HCT116 (cell line): ENCODE data around the gene DTWD1.

Experiments used
- CEBPB ChIP-seq: IDR thresholded peaks from 2 replicates; pipeline ENCODE4 v1.6.1; 2012; ENCODE audit warnings: low read depth
- CTCF ChIP-seq, 3 experiments: fragments of 200-600 bp in 1 of 3; sonication (generic) in 1 of 3; IDR thresholded peaks in 2 of 3; conservative IDR thresholded peaks in 1 of 3; 2 replicates each; pipeline ENCODE4 v1.5.1; 2012 to 2017; ENCODE audit warnings: low read depth in 2 of 3, low read length in 2 of 3, antibody characterized with exemption in 1 of 3, borderline replicate concordance in 1 of 3, control low read depth in 1 of 3, mild to moderate bottlenecking in 1 of 3, mixed read lengths in 1 of 3, mixed run types in 1 of 3, moderate library complexity in 1 of 3; ENCODE audit not compliant: insufficient read depth in 1 of 3
- EZH2 ChIP-seq: fragments of 200-600 bp; sonication (generic); IDR thresholded peaks from 2 replicates; pipeline ENCODE4 v1.6.1; 2017; ENCODE audit warnings: antibody characterized with exemption, mixed run types
- EZH2phosphoT487 ChIP-seq: fragments of 200-600 bp; IDR thresholded peaks from 2 replicates; pipeline ENCODE4 v1.6.1; 2018; ENCODE audit warnings: antibody characterized with exemption, borderline replicate concordance
- MAX ChIP-seq: IDR thresholded peaks from 2 replicates; pipeline ENCODE4 v1.6.1; 2012
- POLR2A ChIP-seq: IDR thresholded peaks from 2 replicates; pipeline ENCODE4 v1.7.0; 2011; ENCODE audit warnings: borderline replicate concordance; ENCODE audit not compliant: insufficient read depth, insufficient read length; ENCODE audit errors: extremely low read depth
- REST ChIP-seq: IDR thresholded peaks from 2 replicates; pipeline ENCODE4 v1.6.1; 2012; ENCODE audit warnings: low read depth
- SP1 ChIP-seq: IDR thresholded peaks from 2 replicates; pipeline ENCODE4 v1.6.1; 2012; ENCODE audit warnings: low read depth
- YY1 ChIP-seq: IDR thresholded peaks from 2 replicates; pipeline ENCODE4 v1.6.1; 2011; ENCODE audit warnings: low read length, low read depth, moderate library complexity, mild to moderate bottlenecking; ENCODE audit not compliant: insufficient replicate concordance; ENCODE audit errors: extremely low read depth

GRCh38 chr15:49620658-49621368 lies at the start of gene DTWD1, which contains the start of gene FAM227B:
- TF ChIP-seq CTCF (IDR thresholded peaks at IDR 0.05 in 2 of 3, conservative IDR thresholded peaks at IDR 0.05 in 1 of 3; ENCODE audit: borderline replicate concordance in 1 of 3, insufficient read depth in 1 of 3, low read depth in 2 of 3, low read length in 2 of 3) (no peak), POLR2A (peak; percentile 85), CEBPB (peak; percentile 84; the same call in 1 of the 2 replicates), EZH2 (no peak), YY1 (peak; percentile 75), SP1 (peak; percentile 84), REST (no peak), MAX (peak; percentile 98), EZH2phosphoT487 (no peak)
